Uterus (tissue), 4 donors: Measurements from ENCODE around the gene SCLY. TPM values are rescaled to one million over a fixed set of nuclear protein-coding genes. Genes with fewer than 3 reads are reported as not detected.

Source experiments
- DNase-seq, 2 donors: peaks; one replicate each; pipeline ENCODE4 v3.0.0-alpha.2; 2019 to 2020
- H3K27ac ChIP-seq, 2 donors: fragments of 200-600 bp; sonication (generic); 1 replicate in 1 of 2; 2 replicates in 1 of 2; pipeline ENCODE4 v1.5.1; 2016 to 2018
- H3K27me3 ChIP-seq, 2 donors: fragments of 200-600 bp; sonication (generic); one replicate each; pipeline ENCODE4 v1.5.1; 2018 to 2019; ENCODE audit warnings: control low read depth in 1 of 2
- H3K36me3 ChIP-seq, 2 donors: fragments of 200-600 bp; sonication (generic); one replicate each; pipeline ENCODE4 v1.5.1; 2019; ENCODE audit warnings: control low read depth in 1 of 2
- H3K4me1 ChIP-seq, 2 donors: fragments of 200-600 bp; sonication (generic); one replicate each; pipeline ENCODE4 v1.5.1; 2018 to 2019; ENCODE audit warnings: control low read depth in 1 of 2
- H3K4me3 ChIP-seq, 2 donors: fragments of 200-600 bp; sonication (generic); 1 replicate in 1 of 2; 2 replicates in 1 of 2; pipeline ENCODE4 v1.5.1; 2018 to 2019; ENCODE audit warnings: mild to moderate bottlenecking in 1 of 2
- H3K9me3 ChIP-seq, 2 donors: fragments of 200-600 bp; sonication (generic); one replicate each; pipeline ENCODE4 v1.5.1; 2019; ENCODE audit warnings: control low read depth in 1 of 2
- CTCF ChIP-seq, 4 experiments: fragments of 200-600 bp in 2 of 4; fragments of 450-650 bp in 2 of 4; sonication (generic) in 2 of 4; IDR thresholded peaks; one replicate each; pipeline ENCODE4 v1.5.1; 2016 to 2019; ENCODE audit warnings: antibody characterized with exemption in 4 of 4, mild to moderate bottlenecking in 2 of 4, moderate library complexity in 1 of 4
- POLR2A ChIP-seq, 2 donors: fragments of 450-650 bp; IDR thresholded peaks; one replicate each; pipeline ENCODE4 v1.6.1; 2016; ENCODE audit warnings: antibody characterized with exemption in 2 of 2, mild to moderate bottlenecking in 1 of 2, moderate library complexity in 1 of 2
- intact Hi-C: fragments of 100-400 bp; cut with DNase I; formaldehyde crosslinking; loops from one replicate; pipeline ENCODE4 v1.15.1; 2023; ENCODE audit warnings: low total_unique reads
- total RNA-seq, 4 donors: library from RNA; depleted of rRNA in 3 of 4; stranded (reverse); fragments of >200 nt in 3 of 4; gene quantifications; one replicate each; pipeline versions ENCODE4 v1.1.0 to v1.2.4, GENCODE V29; 2014 to 2023
- donor health status: DM: yes; HTN: yes; CAD: no.

The SCLY gene
- total RNA-seq, 4 donors from 2014 or later = 5.1 to 26.0 (median 12.8) TPM

GRCh38 chr2:238142382-238143205 lies 81.8 kb downstream of the SCLY start:
- Histone ChIP-seq H3K9me3 (no peaks in the 10 kb centered on the region), H3K4me1 (no peaks in the 10 kb centered on the region), H3K27me3 (no peaks in the 10 kb centered on the region), H3K27ac (no peak overlapping the region), H3K36me3 (no peaks in the 10 kb centered on the region), H3K4me3 (no peak overlapping the region)
- intact Hi-C loops = no loop called here
- DNase-seq = no peak
- no peak for TF ChIP-seq CTCF (IDR thresholded peaks at IDR 0.05)

GRCh38 chr2:238143239-238143951 lies 82.6 kb downstream of the SCLY start:
- Histone ChIP-seq H3K4me3 (no peak overlapping the region), H3K9me3 (no peaks in the 10 kb centered on the region), H3K27me3 (no peaks in the 10 kb centered on the region), H3K27ac (no peak overlapping the region), H3K4me1 (no peaks in the 10 kb centered on the region), H3K36me3 (no peaks in the 10 kb centered on the region)
- TF ChIP-seq CTCF (IDR thresholded peaks at IDR 0.05) (no peak), POLR2A (IDR thresholded peaks at IDR 0.05) (no peak)
- intact Hi-C loops = no loop called here
- no peak for DNase-seq

- Histone ChIP-seq H3K9me3 (no peaks in the 10 kb centered on the region), H3K27me3 (no peaks in the 10 kb centered on the region), H3K36me3 (no peaks in the 10 kb centered on the region), H3K27ac (no peak overlapping the region), H3K4me1 (no peaks in the 10 kb centered on the region), H3K4me3 (no peak overlapping the region)
- TF ChIP-seq CTCF (IDR thresholded peaks at IDR 0.05) = no peak
- TF ChIP-seq POLR2A (IDR thresholded peaks at IDR 0.05) = no peak
- intact Hi-C loops = no loop called here
- no peak for DNase-seq
Measured at GRCh38 chr2:238144262-238144661, 83.5 kb downstream of the SCLY start.

- H3K4me3 ChIP-seq = no peak overlapping the region
- no peak for TF ChIP-seq POLR2A (IDR thresholded peaks at IDR 0.05)
- no peak for TF ChIP-seq CTCF (IDR thresholded peaks at IDR 0.05)
- DNase-seq = no peak
- H3K27ac ChIP-seq = no peak overlapping the region
- no peaks in the 10 kb centered on the region for H3K9me3 ChIP-seq
- no peaks in the 10 kb centered on the region for H3K36me3 ChIP-seq
- intact Hi-C loops = no loop called here
- no peaks in the 10 kb centered on the region for H3K4me1 ChIP-seq
- no peaks in the 10 kb centered on the region for H3K27me3 ChIP-seq
Measured at GRCh38 chr2:238145046-238145445, 84.2 kb downstream of the SCLY start.

GRCh38 chr2:238145851-238146250 lies 85.0 kb downstream of the SCLY start:
- intact Hi-C loops = no loop called here
- TF ChIP-seq POLR2A (IDR thresholded peaks at IDR 0.05) (no peak), CTCF (IDR thresholded peaks at IDR 0.05) (no peak)
- no peak overlapping the region for H3K4me3 ChIP-seq

More at GRCh38 chr2:238145851-238146250, 85.0 kb downstream of the SCLY start:
- no peaks in the 10 kb centered on the region for H3K27me3 ChIP-seq
- H3K27ac ChIP-seq = no peak overlapping the region
- no peaks in the 10 kb centered on the region for H3K4me1 ChIP-seq
- no peaks in the 10 kb centered on the region for H3K9me3 ChIP-seq
- no peak for DNase-seq
- no peaks in the 10 kb centered on the region for H3K36me3 ChIP-seq
